GM23248 (cell line): ENCODE data around the gene ICE1.

Source experiments
- EZH2 ChIP-seq: fragments of 200-600 bp; sonication (generic); IDR thresholded peaks from 2 replicates; pipeline ENCODE4 v1.6.1; 2018; ENCODE audit warnings: antibody characterized with exemption, mild to moderate bottlenecking; ENCODE audit not compliant: insufficient read depth, poor library complexity, severe bottlenecking
- EZH2phosphoT487 ChIP-seq: fragments of 200-600 bp; sonication (generic); IDR thresholded peaks from 2 replicates; pipeline ENCODE4 v1.6.1; 2018; ENCODE audit warnings: antibody characterized with exemption, moderate library complexity, mild to moderate bottlenecking, low read depth; ENCODE audit not compliant: insufficient read depth

GRCh38 chr5:5385331-5385662 lies 37.2 kb upstream of the ICE1 start:
- TF ChIP-seq EZH2 (no peak), EZH2phosphoT487 (no peak)
